ENCODE results near the gene CFAP47.

CFAP47 gene, protein sequence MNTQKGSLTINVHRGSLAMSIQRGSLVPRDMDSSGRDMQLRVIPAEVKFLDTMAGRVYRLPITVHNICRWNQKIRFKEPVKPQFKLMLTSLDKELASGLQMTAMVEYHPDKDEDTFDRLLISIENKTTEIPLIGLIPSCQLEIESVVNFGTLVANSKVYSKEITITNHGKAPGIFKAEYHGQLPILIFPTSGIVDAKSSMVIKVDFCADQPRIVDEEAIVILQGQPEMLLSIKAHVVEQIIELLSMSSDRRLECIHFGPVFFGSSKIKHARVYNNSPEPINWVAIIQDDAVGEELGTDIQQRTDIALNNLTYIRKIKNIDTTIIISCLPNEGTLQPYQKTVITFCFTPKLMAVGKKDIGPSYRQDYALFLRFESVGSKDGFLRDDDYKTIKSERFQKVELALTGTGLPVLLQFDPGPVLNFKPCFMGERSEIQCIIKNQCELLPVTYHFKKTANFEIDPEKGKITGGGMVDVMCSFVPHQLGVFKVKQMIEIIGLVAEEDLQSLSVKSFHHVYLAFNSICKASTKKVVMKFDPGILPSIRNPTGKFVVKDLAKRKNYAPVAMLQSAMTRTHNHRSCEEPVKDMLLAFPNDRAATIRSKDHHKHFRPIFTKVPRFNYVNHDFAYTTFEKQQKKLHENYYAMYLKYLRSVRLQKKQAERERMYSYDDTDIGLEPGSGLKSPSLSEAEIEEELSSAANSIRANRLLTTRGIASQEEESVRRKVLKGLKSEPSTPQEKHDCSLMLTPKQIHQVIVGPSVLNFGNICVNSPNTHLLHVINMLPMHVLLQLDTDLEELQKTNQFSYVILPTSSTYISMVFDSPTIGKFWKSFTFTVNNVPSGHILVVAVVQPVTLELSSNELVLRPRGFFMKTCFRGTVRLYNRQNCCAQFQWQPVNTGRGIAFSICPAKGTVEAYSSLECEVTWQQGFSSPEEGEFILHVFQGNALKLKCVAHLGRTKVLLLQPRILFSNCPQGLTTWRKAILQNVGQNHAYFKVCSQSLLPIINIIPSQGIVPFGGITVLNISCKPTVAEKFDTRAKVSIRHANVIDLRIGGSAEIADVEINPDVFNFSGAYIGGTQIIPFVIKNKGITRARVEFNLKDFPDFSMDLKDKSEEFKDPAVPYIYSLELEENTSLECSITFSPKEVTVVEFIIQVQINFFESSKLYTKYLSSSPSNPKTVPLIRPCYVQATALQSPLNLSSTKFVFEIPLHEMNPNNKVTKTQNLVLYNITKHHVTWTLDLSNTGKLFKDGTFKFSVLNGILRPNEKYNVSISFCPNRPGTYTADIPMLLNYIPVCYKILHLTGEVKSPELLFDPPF (N-terminal part only)

DNA sequence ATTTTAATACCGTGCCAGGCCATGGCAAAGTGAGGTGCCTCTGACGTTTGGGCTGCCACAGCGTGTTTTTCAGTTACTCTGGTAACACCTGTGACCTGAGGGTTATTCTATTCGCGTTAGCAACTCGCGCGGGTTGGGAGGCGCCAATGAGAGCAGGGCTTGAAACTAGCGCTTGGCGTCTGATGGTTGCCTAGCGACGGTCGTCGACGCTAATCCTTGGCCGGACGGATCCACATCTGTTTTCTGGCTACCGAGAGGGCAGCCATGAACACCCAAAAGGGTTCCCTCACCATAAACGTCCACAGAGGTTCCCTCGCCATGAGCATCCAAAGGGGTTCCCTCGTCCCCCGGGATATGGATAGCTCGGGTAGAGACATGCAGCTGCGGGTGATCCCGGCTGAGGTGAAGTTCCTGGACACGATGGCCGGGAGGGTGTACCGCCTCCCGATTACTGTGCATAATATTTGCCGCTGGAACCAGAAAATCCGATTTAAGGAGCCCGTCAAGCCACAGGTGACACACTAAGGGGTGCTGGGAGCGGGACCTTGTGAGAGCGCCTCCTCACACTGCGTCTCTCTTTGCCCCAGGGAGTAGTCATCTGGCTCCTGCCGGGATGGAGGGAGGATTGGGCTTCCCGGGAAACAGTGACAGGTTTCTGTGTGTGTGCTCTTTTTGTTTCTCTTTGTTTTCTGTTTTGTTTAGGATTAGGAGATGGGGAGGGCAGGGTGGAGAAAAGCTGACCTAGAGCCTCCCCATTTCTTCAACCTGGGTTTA lies at the start of gene CFAP47:
Gene CFAP47 (plus strand): TSS at position 199 of the 774 bp plus-strand sequence. CDS start 66 bp downstream, at position 265.
- no peak within 1 kb of the TSS for H3K4me2 ChIP-seq (ENCODE audit: low read depth, low read length, poor library complexity, severe bottlenecking)
- H3K27me3 ChIP-seq (ENCODE audit: insufficient read depth, low read length, poor library complexity, severe bottlenecking): no peaks in the 10 kb centered on the region
- H3K4me3 ChIP-seq (ENCODE audit: low read length, poor library complexity, severe bottlenecking): no peak within 1 kb of the TSS
- no peaks in the 10 kb centered on the region for H3K4me1 ChIP-seq (ENCODE audit: insufficient read depth, low read length, poor library complexity, severe bottlenecking)
- TF ChIP-seq, protein P1, sequence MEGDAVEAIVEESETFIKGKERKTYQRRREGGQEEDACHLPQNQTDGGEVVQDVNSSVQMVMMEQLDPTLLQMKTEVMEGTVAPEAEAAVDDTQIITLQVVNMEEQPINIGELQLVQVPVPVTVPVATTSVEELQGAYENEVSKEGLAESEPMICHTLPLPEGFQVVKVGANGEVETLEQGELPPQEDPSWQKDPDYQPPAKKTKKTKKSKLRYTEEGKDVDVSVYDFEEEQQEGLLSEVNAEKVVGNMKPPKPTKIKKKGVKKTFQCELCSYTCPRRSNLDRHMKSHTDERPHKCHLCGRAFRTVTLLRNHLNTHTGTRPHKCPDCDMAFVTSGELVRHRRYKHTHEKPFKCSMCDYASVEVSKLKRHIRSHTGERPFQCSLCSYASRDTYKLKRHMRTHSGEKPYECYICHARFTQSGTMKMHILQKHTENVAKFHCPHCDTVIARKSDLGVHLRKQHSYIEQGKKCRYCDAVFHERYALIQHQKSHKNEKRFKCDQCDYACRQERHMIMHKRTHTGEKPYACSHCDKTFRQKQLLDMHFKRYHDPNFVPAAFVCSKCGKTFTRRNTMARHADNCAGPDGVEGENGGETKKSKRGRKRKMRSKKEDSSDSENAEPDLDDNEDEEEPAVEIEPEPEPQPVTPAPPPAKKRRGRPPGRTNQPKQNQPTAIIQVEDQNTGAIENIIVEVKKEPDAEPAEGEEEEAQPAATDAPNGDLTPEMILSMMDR (conservative IDR thresholded peaks at IDR 0.05; ENCODE audit: low read length): no peak
- no peak for TF ChIP-seq EZH2phosphoT487 (IDR thresholded peaks at IDR 0.05; ENCODE audit: borderline replicate concordance)
- H3K9me2 ChIP-seq (replicated peaks; ENCODE audit: low read depth, low read length): no peaks in the 10 kb centered on the region
- no peaks in the 10 kb centered on the region for H3K9me3 ChIP-seq (ENCODE audit: insufficient read depth, low read depth, low read length)
- no peaks in the 10 kb centered on the region for H3K36me3 ChIP-seq (ENCODE audit: insufficient read depth, low read length)
- H2AFZ ChIP-seq (ENCODE audit: low read length): no peak within 1 kb of the TSS
- H3K9ac ChIP-seq (ENCODE audit: low read depth, low read length, poor library complexity, severe bottlenecking): no peak within 1 kb of the TSS
- H3F3A ChIP-seq (ENCODE audit: low read depth): no peaks in the 10 kb centered on the region
- no peaks in the 10 kb centered on the region for H4K20me1 ChIP-seq (ENCODE audit: insufficient read depth, low read length, poor library complexity, severe bottlenecking)
- H3K79me2 ChIP-seq (ENCODE audit: insufficient read depth, low read length): no peaks in the 10 kb centered on the region

DNA sequence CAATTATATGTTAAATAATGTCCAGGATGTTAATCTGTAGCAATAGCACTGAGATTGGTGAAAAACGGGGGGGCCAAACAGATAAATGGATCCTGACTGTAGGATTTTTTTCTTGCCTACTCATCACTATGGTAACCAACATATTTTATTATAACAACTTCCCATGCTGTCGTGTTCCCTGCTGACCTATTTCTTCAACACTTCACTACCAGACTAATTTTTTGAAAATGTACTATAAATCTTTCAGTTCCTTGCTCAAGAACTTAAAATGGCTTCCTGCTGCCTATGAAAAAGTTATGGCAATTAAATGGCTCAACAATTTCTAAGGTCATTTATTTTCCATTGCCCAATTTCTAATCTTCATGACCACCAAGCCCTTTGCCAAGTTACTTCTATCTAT lies 38.9 kb upstream of the CFAP47 start:
- TF ChIP-seq, protein P1 (conservative IDR thresholded peaks at IDR 0.05; ENCODE audit: low read length): no peak
- TF ChIP-seq EZH2phosphoT487 (IDR thresholded peaks at IDR 0.05; ENCODE audit: borderline replicate concordance): no peak
- H2AFZ ChIP-seq (ENCODE audit: low read length): no peak overlapping the region

DNA sequence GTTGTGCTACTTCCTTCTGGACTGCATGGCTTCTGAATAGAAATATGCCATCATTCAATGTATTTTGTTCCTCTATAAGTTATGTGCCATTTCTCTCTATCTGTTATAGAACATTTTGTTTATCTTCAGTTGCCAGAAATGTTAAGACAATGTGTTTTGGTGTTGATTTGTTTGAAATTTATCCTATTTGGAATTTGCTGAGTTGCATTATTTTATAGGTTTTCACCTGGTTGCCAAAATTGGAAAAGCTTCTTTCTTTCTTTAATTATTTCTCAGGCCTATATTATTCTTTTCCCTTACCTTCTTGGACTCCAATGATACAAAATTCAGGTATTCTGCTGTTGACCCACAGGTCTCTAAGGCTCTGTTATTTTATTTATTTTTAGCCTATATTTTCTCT lies 33.4 kb upstream of the CFAP47 start:
- Histone ChIP-seq H3K9me3 (ENCODE audit: insufficient read depth, low read depth, low read length) (no peaks in the 10 kb centered on the region), H3K27me3 (ENCODE audit: insufficient read depth, low read length, poor library complexity, severe bottlenecking) (no peaks in the 10 kb centered on the region), H3K4me3 (ENCODE audit: low read length, poor library complexity, severe bottlenecking) (no peak overlapping the region), H3K4me2 (ENCODE audit: low read depth, low read length, poor library complexity, severe bottlenecking) (no peak overlapping the region), H3K79me2 (ENCODE audit: insufficient read depth, low read length) (no peaks in the 10 kb centered on the region), H3K9ac (ENCODE audit: low read depth, low read length, poor library complexity, severe bottlenecking) (no peak overlapping the region), H3K4me1 (ENCODE audit: insufficient read depth, low read length, poor library complexity, severe bottlenecking) (no peaks in the 10 kb centered on the region), H2AFZ (ENCODE audit: low read length) (no peak overlapping the region), H3F3A (ENCODE audit: low read depth) (no peaks in the 10 kb centered on the region), H4K20me1 (ENCODE audit: insufficient read depth, low read length, poor library complexity, severe bottlenecking) (no peaks in the 10 kb centered on the region), H3K9me2 (replicated peaks; ENCODE audit: low read depth, low read length) (no peaks in the 10 kb centered on the region), H3K36me3 (ENCODE audit: insufficient read depth, low read length) (no peaks in the 10 kb centered on the region)
- no peak for TF ChIP-seq EZH2phosphoT487 (IDR thresholded peaks at IDR 0.05; ENCODE audit: borderline replicate concordance)
- TF ChIP-seq, protein P1 (conservative IDR thresholded peaks at IDR 0.05; ENCODE audit: low read length): no peak

More for the DNA sequence above, 38.9 kb upstream of the CFAP47 start:
- Histone ChIP-seq H3K9ac (ENCODE audit: low read depth, low read length, poor library complexity, severe bottlenecking) (no peak overlapping the region), H3K4me1 (ENCODE audit: insufficient read depth, low read length, poor library complexity, severe bottlenecking) (no peaks in the 10 kb centered on the region), H3K9me3 (ENCODE audit: insufficient read depth, low read depth, low read length) (no peaks in the 10 kb centered on the region), H3K79me2 (ENCODE audit: insufficient read depth, low read length) (no peaks in the 10 kb centered on the region), H3K4me2 (ENCODE audit: low read depth, low read length, poor library complexity, severe bottlenecking) (no peak overlapping the region), H3F3A (ENCODE audit: low read depth) (no peaks in the 10 kb centered on the region), H3K9me2 (replicated peaks; ENCODE audit: low read depth, low read length) (no peaks in the 10 kb centered on the region), H4K20me1 (ENCODE audit: insufficient read depth, low read length, poor library complexity, severe bottlenecking) (no peaks in the 10 kb centered on the region), H3K4me3 (ENCODE audit: low read length, poor library complexity, severe bottlenecking) (no peak overlapping the region), H3K27me3 (ENCODE audit: insufficient read depth, low read length, poor library complexity, severe bottlenecking) (no peaks in the 10 kb centered on the region), H3K36me3 (ENCODE audit: insufficient read depth, low read length) (no peaks in the 10 kb centered on the region)

Data from Loucy (cell line).